Stimulated activated naive CD8-positive, alpha-beta T cell treated with anti-CD3 and anti-CD28 coated beads, Interleukin-15, Interleukin-2, amounts not matched to agents 100 ng/mL and 50 ng/mL, for 24 hours (primary cell): ENCODE results near the gene CRB2.

Source experiments
- H3K27ac Mint-ChIP-seq: one replicate; pipeline ENCODE4 v1.8.0; 2021; ENCODE audit warnings: mild to moderate bottlenecking, mixed read lengths
- H3K27me3 Mint-ChIP-seq: one replicate; pipeline ENCODE4 v1.8.0; 2021; ENCODE audit warnings: mixed read lengths
- H3K36me3 Mint-ChIP-seq: one replicate; pipeline ENCODE4 v1.8.0; 2021; ENCODE audit warnings: low read depth, mixed read lengths
- H3K4me1 Mint-ChIP-seq: one replicate; pipeline ENCODE4 v1.8.0; 2021; ENCODE audit warnings: low read depth, mixed read lengths
- H3K4me3 Mint-ChIP-seq: one replicate; pipeline ENCODE4 v1.8.0; 2021; ENCODE audit warnings: mild to moderate bottlenecking, mixed read lengths
- H3K9me3 Mint-ChIP-seq: one replicate; pipeline ENCODE4 v1.8.0; 2021; ENCODE audit warnings: mixed read lengths

The CRB2 gene

GRCh38 chr9:123349033-123349432, 7.0 kb upstream of the CRB2 start:
- Mint-ChIP-seq H3K4me1 (peaks cover 2% of the 10 kb centered on the region), H3K27ac (no peak overlapping the region), H3K9me3 (no peaks in the 10 kb centered on the region), H3K36me3 (no peaks in the 10 kb centered on the region), H3K27me3 (peaks cover 8% of the 10 kb centered on the region), H3K4me3 (no peak overlapping the region)

- no peak overlapping the region for H3K4me3 Mint-ChIP-seq
- H3K27me3 Mint-ChIP-seq, result peaks cover 8% of the 10 kb centered on the region
- no peaks in the 10 kb centered on the region for H3K9me3 Mint-ChIP-seq
- H3K36me3 Mint-ChIP-seq, result no peaks in the 10 kb centered on the region
- H3K27ac Mint-ChIP-seq, result no peak overlapping the region
- H3K4me1 Mint-ChIP-seq, result peaks cover 4% of the 10 kb centered on the region
Observed at GRCh38 chr9:123349691-123350480, 6.1 kb upstream of the CRB2 start.

DNA sequence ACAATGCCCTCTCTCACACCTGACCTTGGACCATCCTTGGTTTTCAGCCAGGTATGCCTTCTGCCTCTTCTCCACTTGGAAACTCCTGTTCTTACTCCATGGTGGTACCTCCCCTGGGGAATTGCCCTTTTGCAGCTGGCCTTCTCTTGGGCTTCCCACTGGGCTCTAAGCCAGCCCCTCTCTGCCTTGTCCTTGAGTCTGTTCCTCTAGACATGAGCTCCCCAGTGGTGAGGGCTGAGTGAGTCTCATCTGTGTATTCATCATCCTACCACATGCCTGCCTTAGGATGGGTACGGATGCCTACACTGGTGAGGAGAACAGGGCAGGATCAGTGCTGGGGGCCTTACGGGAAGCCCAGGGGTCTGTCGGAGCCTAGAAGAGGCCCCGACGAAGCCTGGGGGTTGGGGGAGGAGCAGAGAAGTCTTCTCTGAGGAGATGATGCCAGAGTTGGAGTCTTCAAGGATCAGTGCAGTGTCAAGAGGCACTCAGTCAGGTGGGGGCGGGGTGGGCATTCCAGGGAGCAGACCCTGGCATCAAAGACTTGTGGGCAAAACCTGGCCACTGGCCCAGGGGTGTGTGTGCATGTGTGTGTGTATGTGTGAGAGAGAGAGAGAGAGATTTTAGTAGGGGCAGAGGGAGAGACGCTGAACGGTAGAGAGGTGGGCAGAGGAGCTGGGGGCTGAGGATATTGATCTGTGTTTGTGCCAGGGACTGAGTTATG, 5.2 kb upstream of the CRB2 start:
- H3K9me3 Mint-ChIP-seq, result no peaks in the 10 kb centered on the region
- no peaks in the 10 kb centered on the region for H3K36me3 Mint-ChIP-seq
- H3K27ac Mint-ChIP-seq, result no peak overlapping the region
- peaks cover 4% of the 10 kb centered on the region for H3K4me1 Mint-ChIP-seq
- H3K4me3 Mint-ChIP-seq, result no peak overlapping the region
- peaks cover 8% of the 10 kb centered on the region for H3K27me3 Mint-ChIP-seq

DNA sequence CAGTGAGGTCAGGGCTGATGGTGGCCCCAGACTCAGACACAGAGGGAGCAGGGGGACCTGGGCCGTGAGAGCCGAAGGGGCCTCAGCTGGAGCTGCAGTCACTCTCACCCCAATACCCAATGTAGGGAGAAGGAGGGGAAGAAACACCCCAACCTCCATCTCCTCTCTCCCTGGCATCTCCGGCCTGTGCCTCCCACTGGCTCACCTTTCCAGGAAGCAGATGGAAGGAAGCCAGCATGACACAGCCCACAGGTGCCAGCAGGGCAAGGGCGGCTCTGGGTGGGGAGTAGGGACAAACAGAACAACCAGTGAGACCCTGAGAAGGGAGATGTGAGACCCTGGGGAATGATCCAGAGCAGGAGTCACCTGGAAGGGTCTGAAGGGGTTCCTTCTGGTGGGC, 3.0 kb upstream of the CRB2 start:
- no peak overlapping the region for H3K4me3 Mint-ChIP-seq
- peaks cover 8% of the 10 kb centered on the region for H3K27me3 Mint-ChIP-seq
- no peaks in the 10 kb centered on the region for H3K9me3 Mint-ChIP-seq
- no peak overlapping the region for H3K27ac Mint-ChIP-seq
- H3K36me3 Mint-ChIP-seq, result no peaks in the 10 kb centered on the region
- H3K4me1 Mint-ChIP-seq, result peaks cover 4% of the 10 kb centered on the region

GRCh38 chr9:123353984-123354591, 1.9 kb upstream of the CRB2 start:
- Mint-ChIP-seq H3K4me3 (no peak overlapping the region), H3K4me1 (peaks cover 14% of the 10 kb centered on the region), H3K36me3 (no peaks in the 10 kb centered on the region), H3K27ac (no peak overlapping the region), H3K27me3 (peaks cover 8% of the 10 kb centered on the region), H3K9me3 (no peaks in the 10 kb centered on the region)

- Mint-ChIP-seq H3K36me3 (no peaks in the 10 kb centered on the region), H3K27ac (no peak overlapping the region), H3K4me3 (no peak overlapping the region), H3K9me3 (no peaks in the 10 kb centered on the region), H3K27me3 (peaks cover 8% of the 10 kb centered on the region), H3K4me1 (peaks cover 23% of the 10 kb centered on the region)
Observed at GRCh38 chr9:123354806-123355508, 1.0 kb upstream of the CRB2 start.

DNA sequence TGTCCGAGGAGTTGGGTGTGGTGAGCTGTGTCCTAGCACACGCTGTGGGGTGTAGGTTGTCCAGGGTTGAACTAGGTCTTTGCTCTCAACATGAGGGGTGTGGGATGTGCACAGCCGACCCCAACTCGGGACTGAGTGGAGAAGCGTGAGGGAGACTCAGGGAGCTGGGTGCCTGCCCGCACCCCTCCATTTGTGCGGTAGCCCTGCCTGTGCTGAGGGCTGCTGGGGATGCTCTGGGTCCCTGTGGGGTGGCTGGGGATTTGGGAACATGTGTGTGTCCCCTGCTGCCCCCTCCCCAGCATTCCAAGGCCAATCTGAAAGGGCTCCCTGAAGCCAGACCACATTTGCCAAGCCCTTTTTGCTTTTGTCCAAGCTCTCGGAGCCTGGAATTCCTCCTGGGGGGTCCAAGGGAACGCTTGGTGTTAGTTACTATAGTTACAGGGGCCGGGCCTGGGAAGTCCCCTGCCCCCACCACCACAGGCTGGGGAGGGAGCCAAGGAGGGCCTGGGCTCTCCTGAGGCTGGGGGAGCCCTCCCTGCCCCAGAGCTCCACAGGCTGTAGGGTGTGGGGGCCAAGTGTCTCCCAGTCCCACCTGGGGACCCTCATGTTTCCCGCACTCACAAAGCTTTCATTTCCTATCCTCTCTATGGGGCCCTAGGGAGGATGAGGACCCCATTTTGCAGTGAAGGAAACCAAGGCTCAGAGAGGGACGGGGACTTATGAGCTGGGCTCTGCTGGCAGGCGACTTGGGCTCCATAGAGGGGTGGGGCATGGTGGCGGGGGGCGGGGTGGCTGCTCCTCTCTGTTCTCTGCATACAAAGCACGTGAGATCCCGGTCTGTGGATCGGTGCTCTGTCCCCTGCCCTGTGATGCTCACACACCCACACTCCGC, 1.1 kb downstream of the CRB2 start:
- H3K27ac Mint-ChIP-seq, result no peak overlapping the region
- no peak overlapping the region for H3K4me3 Mint-ChIP-seq
- H3K4me1 Mint-ChIP-seq, result peaks cover 29% of the 10 kb centered on the region

GRCh38 chr9:123357743-123358059, 1.7 kb downstream of the CRB2 start:
- H3K4me3 Mint-ChIP-seq, result no peak overlapping the region
- peaks cover 29% of the 10 kb centered on the region for H3K4me1 Mint-ChIP-seq
- no peaks in the 10 kb centered on the region for H3K27me3 Mint-ChIP-seq
- H3K9me3 Mint-ChIP-seq, result no peaks in the 10 kb centered on the region
- no peaks in the 10 kb centered on the region for H3K36me3 Mint-ChIP-seq
- no peak overlapping the region for H3K27ac Mint-ChIP-seq

More for the DNA sequence above, 1.1 kb downstream of the CRB2 start:
- H3K9me3 Mint-ChIP-seq, result no peaks in the 10 kb centered on the region
- H3K36me3 Mint-ChIP-seq, result no peaks in the 10 kb centered on the region
- no peaks in the 10 kb centered on the region for H3K27me3 Mint-ChIP-seq

DNA sequence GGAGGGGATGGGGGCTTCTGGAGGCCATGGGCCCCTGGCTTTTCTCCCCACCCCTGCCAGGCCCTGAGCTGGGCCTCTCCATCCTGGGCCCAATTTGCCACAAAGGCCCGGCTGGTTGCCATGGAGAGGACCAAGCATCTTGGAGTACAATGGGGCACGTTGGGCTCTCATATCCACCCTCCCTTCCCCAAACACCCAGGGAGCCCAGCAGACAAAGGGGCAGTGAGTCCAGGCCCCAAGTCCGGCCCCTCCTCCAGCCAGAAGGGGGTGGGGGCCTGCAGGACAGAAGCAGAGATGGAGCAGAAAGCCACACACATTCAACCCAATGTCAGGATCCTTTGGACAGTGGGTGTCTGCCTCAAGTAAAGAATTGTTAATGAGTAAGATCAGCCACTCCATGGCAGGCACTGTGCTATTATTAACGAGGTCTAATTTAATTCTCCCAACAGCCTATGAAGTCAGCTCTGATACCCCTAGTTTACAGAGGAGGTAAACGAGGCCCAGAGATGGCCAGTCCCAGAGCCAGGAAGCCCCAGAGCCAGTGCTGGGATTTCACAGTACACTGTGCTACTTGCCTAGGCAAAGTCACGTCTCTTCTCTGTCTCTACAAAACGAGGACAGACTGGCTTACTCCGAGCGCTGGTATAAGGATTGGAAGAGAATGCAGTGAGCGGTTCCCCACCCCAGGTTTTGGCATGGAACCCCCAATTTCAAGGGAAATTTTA, 2.3 kb downstream of the CRB2 start:
- Mint-ChIP-seq H3K27me3 (no peaks in the 10 kb centered on the region), H3K4me3 (no peak overlapping the region), H3K36me3 (no peaks in the 10 kb centered on the region), H3K9me3 (no peaks in the 10 kb centered on the region), H3K4me1 (peaks cover 29% of the 10 kb centered on the region), H3K27ac (no peak overlapping the region)

GRCh38 chr9:123359106-123359505, 3.1 kb downstream of the CRB2 start:
- H3K9me3 Mint-ChIP-seq, result no peaks in the 10 kb centered on the region
- peaks cover 28% of the 10 kb centered on the region for H3K4me1 Mint-ChIP-seq
- no peaks in the 10 kb centered on the region for H3K27me3 Mint-ChIP-seq
- no peak overlapping the region for H3K27ac Mint-ChIP-seq
- H3K4me3 Mint-ChIP-seq, result no peak overlapping the region
- no peaks in the 10 kb centered on the region for H3K36me3 Mint-ChIP-seq

GRCh38 chr9:123359546-123359945, 3.5 kb downstream of the CRB2 start:
- Mint-ChIP-seq H3K4me3 (no peak overlapping the region), H3K36me3 (no peaks in the 10 kb centered on the region), H3K27me3 (no peaks in the 10 kb centered on the region), H3K9me3 (no peaks in the 10 kb centered on the region), H3K4me1 (peaks cover 27% of the 10 kb centered on the region), H3K27ac (no peak overlapping the region)

GRCh38 chr9:123360161-123361085, 4.4 kb downstream of the CRB2 start:
- Mint-ChIP-seq H3K27me3 (no peaks in the 10 kb centered on the region), H3K9me3 (no peaks in the 10 kb centered on the region)

More at GRCh38 chr9:123360161-123361085, 4.4 kb downstream of the CRB2 start:
- Mint-ChIP-seq H3K36me3 (no peaks in the 10 kb centered on the region), H3K4me1 (peaks cover 27% of the 10 kb centered on the region), H3K4me3 (no peak overlapping the region), H3K27ac (no peak overlapping the region)
